ENCODE measurements around the gene FXYD3. TPM values are rescaled to one million over a fixed set of nuclear protein-coding genes. Genes with fewer than 3 reads are reported as not detected.

FXYD3 gene
- polyA plus RNA-seq, 1 donor from 2014 or later: not detected

- no peak overlapping the region for H3K4me2 ChIP-seq (ENCODE audit: low read length)
- TF ChIP-seq SMC3 (conservative IDR thresholded peaks at IDR 0.05; ENCODE audit: poor library complexity) (no peak), EP300 (conservative IDR thresholded peaks at IDR 0.05; ENCODE audit: poor library complexity, severe bottlenecking) (no peak), TAF1 (IDR thresholded peaks at IDR 0.05; ENCODE audit: low read depth) (no peak), MXI1 (conservative IDR thresholded peaks at IDR 0.05; ENCODE audit: poor library complexity, severe bottlenecking) (no peak), RAD21 (conservative IDR thresholded peaks at IDR 0.05) (no peak), REST (IDR thresholded peaks at IDR 0.05; ENCODE audit: borderline replicate concordance) (no peak), POLR2AphosphoS5 (IDR thresholded peaks at IDR 0.05) (no peak), EZH2 (IDR thresholded peaks at IDR 0.05; ENCODE audit: borderline replicate concordance, insufficient read depth, low read length, poor library complexity, severe bottlenecking) (no peak)
- TF ChIP-seq, protein P1, sequence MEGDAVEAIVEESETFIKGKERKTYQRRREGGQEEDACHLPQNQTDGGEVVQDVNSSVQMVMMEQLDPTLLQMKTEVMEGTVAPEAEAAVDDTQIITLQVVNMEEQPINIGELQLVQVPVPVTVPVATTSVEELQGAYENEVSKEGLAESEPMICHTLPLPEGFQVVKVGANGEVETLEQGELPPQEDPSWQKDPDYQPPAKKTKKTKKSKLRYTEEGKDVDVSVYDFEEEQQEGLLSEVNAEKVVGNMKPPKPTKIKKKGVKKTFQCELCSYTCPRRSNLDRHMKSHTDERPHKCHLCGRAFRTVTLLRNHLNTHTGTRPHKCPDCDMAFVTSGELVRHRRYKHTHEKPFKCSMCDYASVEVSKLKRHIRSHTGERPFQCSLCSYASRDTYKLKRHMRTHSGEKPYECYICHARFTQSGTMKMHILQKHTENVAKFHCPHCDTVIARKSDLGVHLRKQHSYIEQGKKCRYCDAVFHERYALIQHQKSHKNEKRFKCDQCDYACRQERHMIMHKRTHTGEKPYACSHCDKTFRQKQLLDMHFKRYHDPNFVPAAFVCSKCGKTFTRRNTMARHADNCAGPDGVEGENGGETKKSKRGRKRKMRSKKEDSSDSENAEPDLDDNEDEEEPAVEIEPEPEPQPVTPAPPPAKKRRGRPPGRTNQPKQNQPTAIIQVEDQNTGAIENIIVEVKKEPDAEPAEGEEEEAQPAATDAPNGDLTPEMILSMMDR (IDR thresholded peaks at IDR 0.05; ENCODE audit: poor library complexity, severe bottlenecking): no peak
- no peak overlapping the region for H3K4me3 ChIP-seq (ENCODE audit: low read length)
- H3K27me3 ChIP-seq (ENCODE audit: insufficient read depth, low read depth, low read length): peaks cover 8% of the 10 kb centered on the region
- H2AFZ ChIP-seq (ENCODE audit: low read depth, low read length): no peak overlapping the region
- no peaks in the 10 kb centered on the region for H4K20me1 ChIP-seq (ENCODE audit: insufficient read depth)
- no peak overlapping the region for H3K9ac ChIP-seq (ENCODE audit: low read length)
- no peaks in the 10 kb centered on the region for H3K79me2 ChIP-seq (replicated peaks; ENCODE audit: insufficient read depth, low read length)
- peaks cover 2% of the 10 kb centered on the region for H3F3A ChIP-seq (ENCODE audit: insufficient read depth, low read length, poor library complexity, severe bottlenecking)
- no peaks in the 10 kb centered on the region for H3K9me2 ChIP-seq (ENCODE audit: insufficient read depth, low read length)
- H3K27ac ChIP-seq (ENCODE audit: low read length): no peak overlapping the region
- H3K36me3 ChIP-seq (ENCODE audit: insufficient read depth, low read length): no peaks in the 10 kb centered on the region
- H3K9me3 ChIP-seq (ENCODE audit: low read length): no peaks in the 10 kb centered on the region
Observed at GRCh38 chr19:35146746-35147459, 31.3 kb downstream of the FXYD3 start.

GRCh38 chr19:35149463-35149862 lies 33.8 kb downstream of the FXYD3 start:
- no peak overlapping the region for H3K27ac ChIP-seq (ENCODE audit: low read length)
- H3F3A ChIP-seq (ENCODE audit: insufficient read depth, low read length, poor library complexity, severe bottlenecking): no peaks in the 10 kb centered on the region
- no peak overlapping the region for H3K4me3 ChIP-seq (ENCODE audit: low read length)
- peaks cover 14% of the 10 kb centered on the region for H3K27me3 ChIP-seq (ENCODE audit: insufficient read depth, low read depth, low read length)
- no peaks in the 10 kb centered on the region for H3K9me2 ChIP-seq (ENCODE audit: insufficient read depth, low read length)
- H3K36me3 ChIP-seq (ENCODE audit: insufficient read depth, low read length): no peaks in the 10 kb centered on the region
- H3K79me2 ChIP-seq (replicated peaks; ENCODE audit: insufficient read depth, low read length): no peaks in the 10 kb centered on the region
- H3K9ac ChIP-seq (ENCODE audit: low read length): no peak overlapping the region
- H4K20me1 ChIP-seq (ENCODE audit: insufficient read depth): no peaks in the 10 kb centered on the region
- TF ChIP-seq POLR2AphosphoS5 (IDR thresholded peaks at IDR 0.05) (no peak), REST (IDR thresholded peaks at IDR 0.05; ENCODE audit: borderline replicate concordance) (no peak), EZH2 (IDR thresholded peaks at IDR 0.05; ENCODE audit: borderline replicate concordance, insufficient read depth, low read length, poor library complexity, severe bottlenecking) (no peak), SMC3 (conservative IDR thresholded peaks at IDR 0.05; ENCODE audit: poor library complexity) (no peak)
- TF ChIP-seq, protein P1 (IDR thresholded peaks at IDR 0.05; ENCODE audit: poor library complexity, severe bottlenecking): no peak
- no peaks in the 10 kb centered on the region for H3K9me3 ChIP-seq (ENCODE audit: low read length)
- no peak overlapping the region for H2AFZ ChIP-seq (ENCODE audit: low read depth, low read length)
- H3K4me2 ChIP-seq (ENCODE audit: low read length): no peak overlapping the region
